HG03457 (cell line): ENCODE data around the gene MFSD11.
"Not testable (repeated sequence)": the region's sequence is repeated elsewhere in the genome, so short reads cannot be mapped to it uniquely, and the experiment has no call there.

ENCODE experiments used
- ATAC-seq: cut with Tn5 transposase; IDR thresholded peaks from one replicate; pipeline ENCODE4 v1.9.1; 2021; ENCODE audit warnings: moderate number of reproducible peaks; ENCODE audit not compliant: unreplicated experiment

MFSD11 gene

DNA sequence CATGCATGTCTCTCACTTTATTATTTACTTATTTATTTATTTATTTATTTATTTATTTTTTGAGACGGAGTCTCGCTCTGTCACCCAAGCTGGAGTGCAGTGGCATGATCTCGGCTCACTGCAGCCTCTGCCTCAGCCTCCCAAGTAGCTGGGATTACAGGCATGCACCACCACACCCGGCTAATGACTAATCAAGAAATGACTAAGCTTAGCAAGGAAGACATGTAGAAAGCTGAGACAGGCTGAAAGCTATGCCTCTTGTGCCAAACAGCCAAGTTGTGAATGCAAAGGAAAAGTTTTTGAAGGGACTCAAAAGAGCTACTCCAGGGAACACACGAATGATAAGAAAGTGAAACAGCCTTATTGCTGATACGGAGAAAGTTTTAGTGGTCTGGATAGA, 7.9 kb downstream of the MFSD11 start:
- not testable (repeated sequence) for ATAC-seq

- ATAC-seq = no peak
Measured at GRCh38 chr17:76747716-76748363, 9.9 kb downstream of the MFSD11 start.

- ATAC-seq = no peak
Measured at GRCh38 chr17:76748657-76749056, 10.7 kb downstream of the MFSD11 start.

GRCh38 chr17:76751416-76751993, 13.6 kb downstream of the MFSD11 start:
- no peak for ATAC-seq

DNA sequence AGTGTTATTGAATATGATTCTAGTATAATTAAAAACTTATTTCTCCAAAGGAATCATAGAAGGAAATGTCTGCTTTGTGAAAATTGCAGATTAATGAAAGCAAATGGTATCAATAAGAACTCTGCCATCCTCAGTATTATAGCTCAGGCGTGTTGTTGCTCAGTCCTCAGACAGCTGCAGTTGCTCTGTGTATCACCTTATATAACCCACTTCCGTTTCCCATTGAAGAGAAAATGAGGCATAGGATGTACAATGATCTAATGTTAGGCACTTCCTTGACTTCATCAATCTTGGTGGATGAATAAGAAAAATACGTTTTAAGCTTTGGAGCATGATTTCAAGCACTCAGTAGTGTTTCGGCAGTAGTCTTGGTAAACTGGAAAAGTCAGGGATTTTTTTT, 14.1 kb downstream of the MFSD11 start:
- no peak for ATAC-seq

DNA sequence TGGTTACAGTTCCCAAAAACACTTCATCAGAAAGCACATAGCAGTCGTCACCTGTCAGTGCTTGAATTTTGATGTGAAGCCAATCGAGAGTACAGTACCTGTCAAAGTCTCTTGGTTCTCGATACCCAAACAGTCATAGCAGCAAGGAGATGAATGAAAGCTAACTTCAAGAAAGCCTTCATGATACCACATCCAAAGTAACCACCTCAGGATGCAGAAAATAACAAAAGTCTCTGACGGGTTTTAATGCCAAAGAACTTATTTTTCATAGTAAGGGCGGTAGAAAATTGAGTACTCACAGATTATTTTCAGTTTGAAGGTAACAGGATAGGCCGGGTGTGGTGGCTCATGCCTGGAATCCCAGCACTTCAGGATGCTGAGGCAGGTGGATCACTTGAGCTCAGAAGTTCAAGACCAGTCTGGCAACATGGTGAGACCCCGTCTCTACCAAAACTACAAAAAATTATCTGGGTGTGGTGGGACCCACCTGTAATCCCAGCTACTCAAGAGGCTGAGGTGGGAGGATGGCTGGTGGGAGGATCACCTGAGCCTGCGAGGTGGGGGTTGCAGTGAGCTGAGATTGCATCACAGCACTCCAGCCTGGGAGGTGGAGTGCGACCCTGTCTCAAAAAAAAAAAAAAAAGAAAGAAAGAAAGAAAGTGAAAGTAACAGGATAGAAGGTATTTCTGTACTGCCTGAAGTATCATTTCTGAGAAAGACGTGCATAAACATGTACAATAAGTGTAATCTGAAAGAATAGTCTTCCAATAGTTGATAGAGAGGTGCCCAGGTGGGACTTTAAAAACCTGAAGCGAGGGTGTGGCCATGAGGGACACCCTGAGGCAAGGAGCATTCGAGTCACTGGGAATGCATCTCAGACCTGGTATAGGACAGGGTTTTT, 15.4 kb downstream of the MFSD11 start:
- no peak for ATAC-seq

DNA sequence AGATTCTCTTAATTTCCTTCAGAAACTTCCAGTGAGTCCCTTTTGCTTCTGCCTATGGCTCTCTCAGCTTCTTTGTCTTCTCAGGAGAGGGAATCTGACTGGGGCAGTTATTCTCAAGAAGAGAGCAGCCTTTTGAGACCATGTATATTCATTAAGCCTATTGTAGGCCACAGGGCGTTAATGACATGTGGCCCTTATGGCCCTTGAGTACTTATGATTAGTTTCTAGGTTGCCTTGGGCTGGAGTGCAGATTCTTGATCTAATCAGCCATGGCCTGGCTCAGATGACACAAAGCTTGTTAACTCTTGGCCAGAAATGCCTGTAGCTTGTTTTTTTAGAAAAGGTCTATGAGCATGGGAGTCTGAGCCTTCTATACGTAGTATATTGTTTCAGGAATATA, 17.4 kb downstream of the MFSD11 start:
- no peak for ATAC-seq

DNA sequence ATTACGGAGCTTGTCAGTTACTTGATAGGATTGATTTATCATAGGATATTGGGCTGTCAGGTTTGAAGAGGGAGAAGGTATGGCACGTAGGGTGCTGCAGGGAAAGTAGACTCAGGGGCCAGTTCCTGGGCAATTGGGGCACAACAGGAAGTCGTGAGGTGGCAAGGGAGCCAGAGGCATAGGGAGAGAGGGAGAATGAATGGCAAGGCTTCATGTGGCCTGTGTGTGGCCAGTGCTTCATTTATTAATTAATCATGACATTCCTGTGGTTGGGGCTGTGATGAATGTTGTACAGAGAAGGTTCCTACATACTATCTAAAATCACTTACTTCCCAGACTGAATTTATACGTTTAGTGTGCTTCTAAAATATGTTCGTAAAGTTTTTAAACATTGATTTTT, 19.3 kb downstream of the MFSD11 start:
- ATAC-seq = no peak

GRCh38 chr17:76758570-76758969, 20.7 kb downstream of the MFSD11 start:
- no peak for ATAC-seq

DNA sequence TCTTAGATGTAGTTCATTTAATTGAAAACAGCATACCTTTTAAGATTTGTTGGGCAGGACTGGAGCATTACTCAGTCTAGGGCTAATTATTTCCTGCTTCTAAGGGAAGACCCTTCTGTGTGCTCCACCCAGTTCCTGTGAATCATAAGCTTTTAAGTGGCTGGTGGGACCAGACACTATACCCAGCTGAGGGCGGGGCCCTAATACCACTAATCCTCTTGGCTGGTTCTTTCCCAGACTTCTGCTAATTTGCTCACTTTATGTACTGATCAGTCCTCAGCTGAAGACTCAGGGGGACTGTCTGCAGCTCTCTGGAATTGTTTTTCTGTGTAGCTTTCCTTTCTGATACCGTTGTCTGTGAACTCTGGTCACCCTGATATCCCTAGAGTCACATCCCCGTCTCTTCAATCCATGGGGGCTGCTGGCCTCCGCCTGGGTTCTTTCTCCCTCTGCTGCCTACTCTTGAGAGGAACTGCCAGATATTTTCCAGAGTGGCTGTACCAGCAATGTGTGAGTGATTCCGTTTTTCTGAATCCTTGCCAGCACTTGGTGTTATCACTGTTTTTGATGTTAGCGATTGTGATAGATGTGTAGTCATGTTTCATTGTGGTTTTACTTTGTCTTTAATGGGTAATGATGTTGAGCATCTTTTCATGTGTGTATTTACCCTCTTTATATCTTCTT, 35.1 kb downstream of the MFSD11 start:
- no peak for ATAC-seq

- no peak for ATAC-seq
Measured at GRCh38 chr17:76775021-76775600, 37.2 kb downstream of the MFSD11 start.

GRCh38 chr17:76781056-76781982, 43.4 kb downstream of the MFSD11 start:
- ATAC-seq = no peak

- no peak for ATAC-seq
Measured at GRCh38 chr17:76783146-76783545, 45.2 kb downstream of the MFSD11 start.

GRCh38 chr17:76784926-76785325, 47.0 kb downstream of the MFSD11 start:
- no peak for ATAC-seq

GRCh38 chr17:76787866-76788265, 49.9 kb downstream of the MFSD11 start:
- not testable (repeated sequence) for ATAC-seq

DNA sequence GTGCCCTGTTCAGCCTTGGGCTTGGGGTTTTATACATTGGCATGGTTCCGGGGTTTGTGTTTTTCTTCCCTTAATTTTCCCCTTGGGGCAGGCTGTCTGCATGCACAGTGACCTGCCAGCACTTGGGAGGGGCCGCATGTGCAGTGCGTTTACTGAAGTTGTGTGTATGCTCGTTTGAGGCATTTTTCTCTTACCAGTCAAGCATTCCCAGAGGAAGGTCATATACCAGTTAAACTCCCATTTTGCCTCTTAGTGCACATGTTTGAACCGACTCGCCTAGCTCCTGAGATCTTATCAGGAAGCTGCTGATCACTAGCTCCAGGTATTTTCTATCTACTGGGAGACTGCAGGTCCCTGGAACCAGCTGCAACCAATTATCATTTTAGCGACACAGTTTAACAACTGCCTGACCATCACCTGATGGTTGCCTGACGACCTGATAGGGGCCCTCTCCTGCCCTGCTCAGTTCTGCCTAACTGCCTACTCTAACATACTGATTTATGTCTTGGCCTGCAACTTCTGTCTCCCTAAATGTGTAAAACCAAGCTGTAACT, 51.4 kb downstream of the MFSD11 start:
- ATAC-seq = no peak

DNA sequence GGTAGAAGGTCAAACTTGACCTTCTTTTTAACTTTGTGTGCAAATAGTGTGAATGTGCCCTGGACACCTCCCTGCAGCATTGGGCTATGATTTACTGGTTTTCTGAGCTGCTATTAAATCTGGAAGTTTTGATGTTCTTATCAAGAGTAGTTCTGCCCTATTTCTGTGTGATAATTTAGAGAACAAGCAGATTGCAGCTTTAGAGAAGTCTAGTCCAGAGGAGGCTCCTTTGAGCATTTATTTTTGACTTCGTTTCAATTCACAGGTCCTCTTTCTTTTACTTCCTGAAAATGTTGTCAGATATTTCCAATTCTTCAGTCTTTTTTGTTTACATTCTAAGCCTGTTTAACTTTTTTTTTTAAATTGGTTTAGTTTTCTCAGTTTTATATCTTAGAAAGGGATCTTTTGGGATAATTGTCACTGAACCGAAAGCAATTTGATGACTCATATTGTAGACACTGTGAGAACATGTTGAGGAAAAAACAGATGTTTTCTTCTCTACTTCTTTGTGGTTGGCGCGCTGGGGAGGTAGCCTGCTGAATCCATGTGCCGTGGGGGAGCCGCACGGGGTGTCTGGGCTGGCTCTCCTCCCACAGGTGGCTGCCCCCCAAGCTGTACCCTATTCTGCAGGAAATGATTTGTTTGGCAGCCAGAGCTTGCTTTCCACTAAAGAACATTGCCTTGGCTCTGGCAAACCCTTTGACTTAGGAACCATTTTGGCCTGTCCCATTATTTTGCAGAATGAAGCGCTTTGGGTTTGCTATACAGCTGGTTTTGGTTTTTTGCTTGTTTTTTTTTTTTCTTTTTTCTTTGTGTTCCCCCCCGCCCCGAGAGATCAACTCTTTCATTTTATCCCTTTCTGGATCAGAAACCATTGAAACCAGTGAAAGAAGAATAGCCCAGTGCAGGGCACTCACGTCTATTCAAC, 53.4 kb downstream of the MFSD11 start:
- ATAC-seq = no peak

DNA sequence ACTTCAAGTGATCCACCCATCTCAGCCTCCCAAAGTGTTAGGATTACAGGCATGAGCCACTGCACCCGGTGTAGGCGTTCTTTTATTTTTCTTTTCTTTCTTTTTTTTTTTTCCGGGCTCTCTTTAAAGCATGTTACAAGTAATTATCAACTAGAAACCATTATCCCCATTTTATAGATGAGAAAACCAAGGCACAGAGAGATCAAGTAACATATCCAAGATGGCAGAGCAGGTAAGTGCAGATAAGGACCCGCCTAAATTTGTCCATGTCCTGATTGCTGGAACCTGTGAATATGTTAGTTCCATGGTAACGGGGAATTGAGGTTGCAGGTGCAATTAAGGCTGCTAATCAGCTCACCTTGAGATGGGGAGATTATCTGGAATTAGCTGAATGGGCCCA, 54.4 kb downstream of the MFSD11 start:
- no peak for ATAC-seq

DNA sequence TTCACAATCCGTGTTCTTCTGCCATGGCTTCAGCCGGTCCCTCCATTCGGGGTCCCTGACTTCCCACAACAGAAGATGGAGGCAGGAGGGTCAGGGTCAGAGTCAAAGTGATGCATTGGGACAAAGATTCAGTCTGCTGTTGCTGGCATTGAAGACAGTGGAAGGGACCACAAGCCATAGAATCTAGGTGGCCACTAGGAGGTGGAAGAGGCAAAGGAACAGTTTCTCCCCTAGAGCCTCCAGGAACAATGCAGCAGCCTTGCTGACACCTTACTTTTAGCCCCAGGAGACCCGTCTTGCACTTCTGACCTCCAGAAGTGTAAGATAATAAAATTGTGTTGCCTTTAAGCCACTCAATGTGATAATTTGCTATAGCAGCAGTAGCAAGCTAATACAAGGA, 55.9 kb downstream of the MFSD11 start:
- no peak for ATAC-seq
